Rectal smooth muscle tissue (tissue), 1 donor: ENCODE data around the gene CLEC2D.
"Not testable (repeated sequence)": the region's sequence is repeated elsewhere in the genome, so short reads cannot be mapped to it uniquely, and the experiment has no call there.

ENCODE experiments used
- H3K27ac ChIP-seq: one replicate; pipeline ENCODE4 v1.7.0; 2013; ENCODE audit warnings: low read depth, low read length, inconsistent platforms
- H3K27me3 ChIP-seq: one replicate; pipeline ENCODE4 v1.7.0; 2013; ENCODE audit warnings: low read length; ENCODE audit not compliant: control insufficient read depth, insufficient read depth
- H3K36me3 ChIP-seq: one replicate; pipeline ENCODE4 v1.7.0; 2013; ENCODE audit warnings: low read length; ENCODE audit not compliant: control insufficient read depth, insufficient read depth
- H3K4me1 ChIP-seq: one replicate; pipeline ENCODE4 v1.7.0; 2013; ENCODE audit warnings: low read length; ENCODE audit not compliant: control insufficient read depth, insufficient read depth
- H3K4me3 ChIP-seq: one replicate; pipeline ENCODE4 v1.7.0; 2013; ENCODE audit warnings: low read length
- H3K9ac ChIP-seq: one replicate; pipeline ENCODE4 v1.7.0; 2013; ENCODE audit warnings: low read length

CLEC2D gene

GRCh38 chr12:9730011-9730410 is 60.5 kb downstream of the CLEC2D start:
- H3K27ac ChIP-seq: no peak overlapping the region
- no peaks in the 10 kb centered on the region for H3K36me3 ChIP-seq
- H3K4me3 ChIP-seq: no peak overlapping the region
- H3K4me1 ChIP-seq: no peaks in the 10 kb centered on the region
- no peak overlapping the region for H3K9ac ChIP-seq
- no peaks in the 10 kb centered on the region for H3K27me3 ChIP-seq

- Histone ChIP-seq H3K36me3 (no peaks in the 10 kb centered on the region), H3K4me1 (no peaks in the 10 kb centered on the region), H3K27ac (no peak overlapping the region), H3K27me3 (no peaks in the 10 kb centered on the region), H3K9ac (no peak overlapping the region), H3K4me3 (no peak overlapping the region)
Measured at GRCh38 chr12:9730591-9730990, 61.1 kb downstream of the CLEC2D start.

GRCh38 chr12:9731393-9731792 is 61.9 kb downstream of the CLEC2D start:
- Histone ChIP-seq H3K4me3 (no peak overlapping the region), H3K36me3 (no peaks in the 10 kb centered on the region), H3K27ac (no peak overlapping the region), H3K9ac (no peak overlapping the region), H3K4me1 (no peaks in the 10 kb centered on the region), H3K27me3 (no peaks in the 10 kb centered on the region)

- Histone ChIP-seq H3K27me3 (no peaks in the 10 kb centered on the region), H3K4me3 (no peak overlapping the region), H3K27ac (no peak overlapping the region), H3K4me1 (no peaks in the 10 kb centered on the region), H3K36me3 (no peaks in the 10 kb centered on the region), H3K9ac (no peak overlapping the region)
Measured at GRCh38 chr12:9731797-9732196, 62.3 kb downstream of the CLEC2D start.

GRCh38 chr12:9732921-9733461 is 63.5 kb downstream of the CLEC2D start, which contains the start of gene CLECL1:
CLECL1 (minus strand) TSS chr12:9733097.
- Histone ChIP-seq H3K27me3 (no peaks in the 10 kb centered on the region), H3K4me3 (no peak within 1 kb of the TSS), H3K4me1 (no peaks in the 10 kb centered on the region), H3K36me3 (no peaks in the 10 kb centered on the region), H3K9ac (no peak within 1 kb of the TSS), H3K27ac (no peak within 1 kb of the TSS)

- Histone ChIP-seq H3K9ac (no peak overlapping the region), H3K36me3 (no peaks in the 10 kb centered on the region), H3K4me1 (no peaks in the 10 kb centered on the region), H3K4me3 (no peak overlapping the region), H3K27me3 (no peaks in the 10 kb centered on the region), H3K27ac (no peak overlapping the region)
Measured at GRCh38 chr12:9735601-9736000, 66.1 kb downstream of the CLEC2D start.

GRCh38 chr12:9736936-9737705 is 67.6 kb downstream of the CLEC2D start:
- no peak overlapping the region for H3K9ac ChIP-seq
- H3K27ac ChIP-seq: peak overlapping the region; percentile 51
- no peaks in the 10 kb centered on the region for H3K27me3 ChIP-seq
- H3K4me3 ChIP-seq: peak overlapping the region; percentile 1
- no peaks in the 10 kb centered on the region for H3K36me3 ChIP-seq
- H3K4me1 ChIP-seq: no peaks in the 10 kb centered on the region

- not testable (repeated sequence) for H3K27me3 ChIP-seq, H3K9ac ChIP-seq
Measured at GRCh38 chr12:9738905-9739304, 69.4 kb downstream of the CLEC2D start.

GRCh38 chr12:9739404-9740105 is 70.0 kb downstream of the CLEC2D start:
- H3K4me3 ChIP-seq, H3K4me1 ChIP-seq, H3K27me3 ChIP-seq, H3K27ac ChIP-seq, H3K9ac ChIP-seq, H3K36me3 ChIP-seq: not testable (repeated sequence)

More at GRCh38 chr12:9738905-9739304, 69.4 kb downstream of the CLEC2D start:
- not testable (repeated sequence) for H3K27ac ChIP-seq, H3K36me3 ChIP-seq, H3K4me3 ChIP-seq, H3K4me1 ChIP-seq

- H3K4me3 ChIP-seq: no peak overlapping the region
- H3K36me3 ChIP-seq: no peaks in the 10 kb centered on the region
- no peak overlapping the region for H3K9ac ChIP-seq
- no peaks in the 10 kb centered on the region for H3K27me3 ChIP-seq
- H3K4me1 ChIP-seq: no peaks in the 10 kb centered on the region
- no peak overlapping the region for H3K27ac ChIP-seq
Measured at GRCh38 chr12:9740106-9740750, 70.7 kb downstream of the CLEC2D start.

- no peaks in the 10 kb centered on the region for H3K36me3 ChIP-seq
- H3K4me3 ChIP-seq: no peak overlapping the region
- no peaks in the 10 kb centered on the region for H3K27me3 ChIP-seq
- no peak overlapping the region for H3K27ac ChIP-seq
- no peak overlapping the region for H3K9ac ChIP-seq
- no peaks in the 10 kb centered on the region for H3K4me1 ChIP-seq
Measured at GRCh38 chr12:9741726-9742125, 72.2 kb downstream of the CLEC2D start.

- H3K4me1 ChIP-seq: no peaks in the 10 kb centered on the region
- H3K9ac ChIP-seq: peak overlapping the region; percentile 60
- no peak overlapping the region for H3K4me3 ChIP-seq
- no peak overlapping the region for H3K27ac ChIP-seq
- H3K36me3 ChIP-seq: no peaks in the 10 kb centered on the region
- H3K27me3 ChIP-seq: no peaks in the 10 kb centered on the region
Measured at GRCh38 chr12:9742661-9743060, 73.1 kb downstream of the CLEC2D start.
